Stimulated activated CD4-positive, alpha-beta T cell treated with anti-CD3 and anti-CD28 coated beads, Interleukin-1b, Interleukin-23, amount 100 ng/mL, for 24 hours (primary cell): ENCODE data around the gene ZNF865.
"Not testable (repeated sequence)": the region's sequence is repeated elsewhere in the genome, so short reads cannot be mapped to it uniquely, and the experiment has no call there.

Experiments
- DNase-seq, 4 experiments: peaks; one replicate each; pipeline ENCODE4 v3.0.0-alpha.2; 2020; ENCODE audit warnings: low read depth in 4 of 4, low spot score in 1 of 4

Gene ZNF865

DNA sequence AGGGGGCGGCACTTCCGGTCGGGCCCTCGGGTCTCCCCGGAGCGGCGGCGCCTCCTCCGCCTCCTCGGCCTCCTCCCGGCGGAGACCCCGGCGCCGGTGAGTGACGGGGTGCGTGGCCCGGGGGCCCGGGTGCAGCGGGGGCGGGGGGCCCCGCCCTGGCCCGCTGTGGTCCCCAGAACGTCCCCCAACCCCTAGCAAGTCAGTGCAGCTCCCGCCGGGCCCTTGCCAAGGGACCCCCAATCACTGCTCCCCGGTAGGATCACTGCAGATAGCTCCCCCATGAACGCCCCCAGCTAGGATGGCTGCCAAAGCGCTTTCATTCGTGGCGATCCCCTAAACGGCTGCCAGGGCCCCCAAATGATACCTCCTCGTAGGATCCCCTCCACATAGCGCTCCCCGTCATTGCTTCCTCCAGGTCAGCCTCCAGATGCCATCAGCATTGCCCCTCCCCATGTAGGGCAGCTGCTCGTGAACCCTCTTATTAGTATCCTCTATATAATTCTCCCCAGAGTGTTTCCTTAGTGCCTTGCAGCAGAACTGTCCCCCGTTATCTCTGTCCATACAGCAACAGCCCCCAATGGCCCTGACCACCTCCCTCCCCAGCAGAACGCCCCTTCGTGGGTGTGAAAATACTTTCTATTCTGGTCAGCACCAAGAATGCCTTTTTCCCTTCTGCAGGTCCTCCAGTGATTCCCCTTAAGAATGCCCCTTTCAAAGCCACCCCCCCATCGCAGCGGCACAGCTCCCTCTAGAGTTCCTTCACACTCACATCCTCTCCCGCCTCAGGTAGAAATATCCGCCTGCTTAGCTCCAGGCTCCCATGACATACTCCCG, at the start of gene ZNF865:
Gene ZNF865 (plus strand): TSS at position 11 of the 834 bp plus-strand sequence. CDS start 7,972 bp downstream, outside the sequence.
- peak in 2 of 4 experiments; percentile 59 to 65 for DNase-seq

GRCh38 chr19:55559684-55560083, 45.8 kb upstream of the ZNF865 start:
- no peak for DNase-seq

GRCh38 chr19:55563261-55563690, 42.2 kb upstream of the ZNF865 start:
- no peak for DNase-seq

- no peak for DNase-seq
These were observed 38.6 kb upstream of the ZNF865 start for GRCh38 chr19:55566823-55567222.

DNA sequence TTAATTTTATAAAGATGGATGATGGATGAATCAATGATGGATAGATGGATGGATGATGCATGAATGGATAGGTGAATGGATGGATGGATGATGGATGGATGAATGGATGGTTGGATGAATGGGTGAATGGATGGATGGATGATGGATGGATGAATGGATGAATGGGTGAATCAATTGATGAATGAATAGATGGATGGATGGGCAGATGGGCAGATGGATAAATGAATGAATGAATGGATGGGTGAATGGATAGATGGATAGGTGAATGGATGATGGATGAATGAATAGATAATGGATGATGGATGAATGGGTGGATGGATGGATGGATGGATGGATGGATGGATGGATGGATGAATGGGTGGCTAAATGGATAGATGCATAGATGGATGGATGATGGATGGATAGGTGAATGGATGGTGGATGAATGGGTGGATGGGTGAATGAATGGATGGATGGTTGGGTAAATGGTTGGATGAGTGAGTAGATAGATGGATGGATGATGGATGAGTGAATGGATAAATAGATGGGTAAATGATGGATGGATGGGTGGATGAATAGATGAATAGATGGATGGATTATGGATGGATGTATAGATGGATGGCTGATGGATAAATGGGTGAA, 37.6 kb upstream of the ZNF865 start:
- DNase-seq, result no peak

DNA sequence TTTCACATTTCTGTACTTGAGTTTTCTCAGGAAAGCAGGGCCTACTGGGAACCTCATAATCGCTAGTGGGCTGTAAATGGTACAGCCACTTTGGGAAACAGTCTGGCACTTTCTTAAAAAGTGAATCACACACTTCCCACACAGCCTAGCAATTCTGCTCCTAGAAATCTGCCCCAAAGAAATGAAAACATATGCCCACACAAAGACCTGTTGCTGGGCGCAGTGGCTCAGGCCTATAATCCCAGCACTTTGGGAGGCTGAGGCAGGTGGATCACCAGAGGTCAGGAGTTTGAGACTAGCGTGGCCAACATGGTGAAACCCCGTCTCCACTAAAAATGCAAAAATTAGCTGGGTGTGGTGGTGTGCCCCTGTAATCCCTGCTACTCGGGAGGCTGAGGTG, 36.0 kb upstream of the ZNF865 start:
- not testable (repeated sequence) for DNase-seq

DNA sequence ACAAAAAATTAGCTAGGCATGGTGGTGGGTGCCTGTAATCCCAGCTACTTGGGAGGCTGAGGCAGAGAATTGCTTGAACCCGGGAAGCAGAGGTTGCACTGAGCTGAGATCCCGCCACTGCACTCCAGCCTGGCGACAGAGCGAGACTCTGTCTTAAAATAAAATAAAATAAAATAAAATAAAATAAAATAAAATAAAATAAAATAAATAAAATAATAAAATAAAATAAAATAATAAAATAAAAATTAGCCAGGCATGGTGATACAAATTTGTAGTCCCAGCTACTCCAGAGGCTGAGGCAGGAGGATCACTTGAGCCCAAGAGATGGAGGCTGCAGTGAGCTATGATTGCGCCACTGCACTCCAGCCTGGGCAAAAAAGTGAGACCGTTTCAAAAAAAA, 31.5 kb upstream of the ZNF865 start:
- not testable (repeated sequence) for DNase-seq

DNA sequence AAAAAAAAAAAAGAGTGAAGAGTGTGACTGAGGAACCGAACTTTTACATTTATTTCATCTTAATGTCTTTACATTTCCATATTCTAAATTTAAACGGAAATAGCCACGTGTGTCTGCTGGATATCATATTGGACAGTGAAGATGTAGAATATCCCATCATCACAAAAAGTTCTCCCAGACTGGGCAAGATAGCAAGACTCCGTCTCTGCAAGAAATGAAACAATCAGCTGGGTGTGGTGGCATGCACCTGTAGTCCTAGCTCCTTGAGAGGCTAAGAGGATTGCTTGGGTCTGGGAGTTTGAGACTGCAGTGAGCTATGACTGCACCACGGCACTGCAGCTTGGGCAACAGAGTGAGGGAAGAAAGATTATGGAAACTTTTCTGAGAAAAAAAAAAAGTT, 28.7 kb upstream of the ZNF865 start:
- no peak for DNase-seq

GRCh38 chr19:55578031-55578760, 27.3 kb upstream of the ZNF865 start:
- DNase-seq, result no peak

- DNase-seq, result no peak
These were observed 26.4 kb upstream of the ZNF865 start for GRCh38 chr19:55578761-55579747.

- DNase-seq, result no peak
These were observed 25.5 kb upstream of the ZNF865 start for GRCh38 chr19:55579766-55580621.

GRCh38 chr19:55580628-55581144, 24.8 kb upstream of the ZNF865 start, which contains the start of gene ZNF579:
ZNF579 (minus strand) TSS chr19:55580848; CDS start chr19:55579639, 1,209 bp downstream.
- DNase-seq, result peak; percentile 59 to 81 (median 76)

DNA sequence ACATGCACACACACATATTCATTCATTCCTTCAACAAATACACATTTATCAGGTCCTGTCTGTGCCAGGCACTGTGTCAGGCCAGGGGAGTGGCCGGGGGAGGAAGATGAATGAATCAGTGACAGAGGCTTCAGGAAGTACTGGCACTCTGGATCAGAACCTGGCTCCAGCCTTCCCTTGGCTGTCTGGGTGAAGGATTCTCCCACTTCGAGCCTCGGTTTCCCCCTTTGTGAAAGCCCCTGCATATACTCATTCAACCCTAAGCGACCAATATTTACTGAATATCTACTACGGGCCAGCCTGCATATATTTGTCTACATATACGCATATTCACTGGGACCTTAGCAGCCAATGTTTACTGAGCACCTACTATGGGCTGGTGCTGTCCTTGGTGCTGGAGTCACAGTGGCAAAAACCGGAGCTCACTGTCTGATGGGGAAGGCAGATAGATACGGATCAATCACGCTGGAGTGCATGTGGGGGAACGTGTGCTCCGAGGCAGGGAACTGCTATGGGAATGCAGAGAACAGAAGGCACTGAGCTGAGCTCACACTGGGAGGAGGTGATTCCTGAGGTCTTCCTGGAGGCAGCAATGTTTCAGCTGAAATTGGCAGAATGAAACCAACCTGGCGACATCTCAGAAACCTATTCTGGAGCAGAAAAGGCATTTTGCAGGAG, 24.2 kb upstream of the ZNF865 start:
- no peak for DNase-seq

- no peak for DNase-seq
These were observed 23.6 kb upstream of the ZNF865 start for GRCh38 chr19:55581823-55582223.

GRCh38 chr19:55582284-55582683, 23.2 kb upstream of the ZNF865 start:
- DNase-seq, result not testable (repeated sequence)

DNA sequence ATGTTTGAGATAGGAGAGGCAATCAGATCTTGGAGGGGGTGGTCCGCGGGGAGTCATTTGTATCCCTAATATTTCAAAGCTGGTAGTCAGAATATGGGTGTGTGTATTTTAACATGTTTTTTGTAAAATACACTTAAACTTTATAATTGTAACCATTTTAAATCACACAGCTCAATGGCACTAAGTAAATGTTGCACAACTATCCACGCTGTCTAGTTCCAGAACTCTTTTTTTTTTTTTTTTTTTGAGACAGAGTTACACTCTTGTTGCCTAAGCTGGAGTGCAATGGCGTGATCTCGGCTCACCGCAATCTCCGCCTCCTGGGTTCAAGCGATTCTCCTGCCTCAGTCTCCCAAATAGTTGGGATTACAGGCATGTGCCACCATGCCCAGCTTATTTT, 21.6 kb upstream of the ZNF865 start:
- not testable (repeated sequence) for DNase-seq

- DNase-seq, result no peak
These were observed 20.6 kb upstream of the ZNF865 start for GRCh38 chr19:55584871-55585270.

GRCh38 chr19:55585658-55586339, 19.6 kb upstream of the ZNF865 start:
- peak in 3 of 4 experiments; percentile 43 to 46 (median 44) for DNase-seq
